Stimulated activated CD8-positive, alpha-beta memory T cell treated with anti-CD3 and anti-CD28 coated beads, Interleukin-15, amount 100 ng/mL, for 4 hours (primary cell): ENCODE measurements around the gene MAP4K4.
"Not testable (repeated sequence)": the region's sequence is repeated elsewhere in the genome, so short reads cannot be mapped to it uniquely, and the experiment has no call there.

ENCODE experiments used
- DNase-seq, 2 donors: peaks; one replicate each; pipeline ENCODE4 v3.0.0-alpha.2; 2020; ENCODE audit warnings: low read depth in 2 of 2

MAP4K4 gene

GRCh38 chr2:101743288-101743687 is 45.8 kb downstream of the MAP4K4 start:
- DNase-seq: no peak

GRCh38 chr2:101744832-101745231 is 47.3 kb downstream of the MAP4K4 start:
- DNase-seq: no peak

- DNase-seq: no peak
These were observed 48.5 kb downstream of the MAP4K4 start for GRCh38 chr2:101745711-101746694.

- DNase-seq: no peak
These were observed 50.5 kb downstream of the MAP4K4 start for GRCh38 chr2:101748000-101748399.

- DNase-seq: not testable (repeated sequence)
These were observed 51.0 kb downstream of the MAP4K4 start for GRCh38 chr2:101748462-101748861.

- no peak for DNase-seq
These were observed 53.2 kb downstream of the MAP4K4 start for GRCh38 chr2:101750688-101751087.

DNA sequence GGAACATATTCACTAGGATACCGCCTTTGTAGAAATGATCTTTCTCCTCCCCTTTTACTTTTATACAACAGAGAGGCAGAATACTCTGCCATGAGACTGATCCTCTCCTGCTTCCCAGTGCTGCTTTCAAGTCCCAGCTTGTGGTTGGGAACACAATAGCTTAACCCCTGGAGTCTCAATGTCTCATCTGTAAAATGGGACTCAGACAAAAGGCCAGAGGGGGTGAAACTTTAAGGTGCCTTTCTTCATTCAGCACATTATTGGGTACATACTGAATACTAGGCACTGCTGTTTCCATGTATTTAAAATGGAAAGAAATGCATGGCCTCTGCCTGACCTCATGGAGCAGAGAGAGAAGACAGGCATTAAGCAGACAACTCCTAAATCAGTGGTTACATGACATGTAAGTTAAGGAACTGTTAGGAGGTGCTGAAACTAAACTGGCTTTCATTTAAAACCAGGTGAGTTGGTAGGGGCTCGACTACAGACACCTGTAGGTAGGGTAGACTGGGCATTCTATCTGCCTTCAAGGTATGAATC is 53.8 kb downstream of the MAP4K4 start:
- no peak for DNase-seq

DNA sequence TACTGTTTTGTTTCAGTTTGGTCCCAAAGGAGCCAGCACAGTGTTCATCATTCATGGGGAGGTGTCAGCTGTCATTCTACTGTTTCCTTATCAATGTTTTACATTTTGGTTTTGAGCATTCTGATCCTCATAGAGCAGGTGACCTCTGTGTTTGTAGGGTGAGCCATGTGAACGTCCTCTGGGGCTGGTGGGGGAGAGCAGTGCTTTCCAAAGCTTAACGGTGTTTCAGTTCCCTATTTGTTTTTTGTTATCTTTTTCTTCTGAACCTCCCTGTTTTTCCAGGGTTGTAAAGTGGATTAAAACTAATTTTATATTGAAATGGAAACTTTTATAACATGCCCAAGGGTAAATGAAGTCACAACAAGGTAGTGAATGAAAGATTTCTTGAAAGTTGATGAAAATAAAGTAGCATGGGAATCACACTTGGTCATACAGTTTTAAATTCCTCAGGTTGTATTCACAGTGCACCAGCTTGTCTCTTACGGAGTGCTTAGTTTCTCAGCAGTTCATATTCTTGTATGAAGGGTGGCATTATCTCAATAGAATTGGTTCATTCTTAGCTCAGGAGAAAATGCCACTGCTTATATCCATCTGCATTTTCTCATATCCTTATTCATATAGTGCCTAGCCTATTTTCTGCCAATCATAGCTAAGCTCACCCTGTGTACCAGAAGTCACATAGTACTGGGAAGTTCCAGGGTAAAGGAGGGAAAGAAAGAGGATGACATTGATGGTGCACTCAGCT is 54.5 kb downstream of the MAP4K4 start:
- DNase-seq: no peak

DNA sequence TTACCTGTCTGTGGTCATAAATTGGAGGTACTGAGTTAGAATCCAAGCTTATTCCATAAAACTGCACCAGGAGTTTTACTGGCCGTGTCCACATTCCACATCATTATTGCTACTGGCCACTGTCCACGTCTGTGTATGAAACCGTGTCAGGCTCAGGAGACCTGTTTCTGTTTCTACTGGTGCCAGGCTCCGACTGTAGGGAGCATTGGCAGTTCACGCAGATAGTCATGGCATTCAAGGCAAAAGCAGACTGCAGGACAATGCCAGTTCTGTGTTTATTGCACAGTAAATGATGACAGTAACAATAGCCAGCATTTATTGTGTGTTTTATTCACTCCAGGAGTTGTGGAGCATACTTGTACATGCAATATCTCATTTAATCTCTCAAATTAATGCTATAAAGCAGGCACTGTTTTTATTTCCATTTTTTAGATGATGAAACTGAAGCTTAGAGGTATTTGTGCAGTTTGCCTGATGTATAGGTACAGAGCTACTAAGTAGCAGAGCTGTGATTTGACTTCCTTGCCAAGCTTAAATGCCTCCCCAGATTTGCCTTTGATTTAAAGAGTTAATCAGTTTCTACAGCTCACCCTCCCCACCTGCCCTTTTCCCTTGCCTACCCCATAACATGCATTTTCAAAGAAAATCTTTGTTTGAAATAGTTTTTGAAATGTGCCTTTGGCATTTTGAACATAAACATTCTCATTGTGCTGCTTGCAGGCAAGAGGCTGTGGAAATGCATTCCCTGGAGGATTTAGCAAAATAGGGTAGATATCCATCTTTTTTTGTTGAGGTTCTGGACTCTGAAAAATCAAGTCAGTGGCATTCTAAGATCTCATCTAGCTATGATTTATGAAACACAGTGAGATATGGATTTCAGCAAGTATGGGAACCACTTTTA is 55.5 kb downstream of the MAP4K4 start:
- no peak for DNase-seq

- DNase-seq: no peak
These were observed 56.4 kb downstream of the MAP4K4 start for GRCh38 chr2:101753720-101754490.

DNA sequence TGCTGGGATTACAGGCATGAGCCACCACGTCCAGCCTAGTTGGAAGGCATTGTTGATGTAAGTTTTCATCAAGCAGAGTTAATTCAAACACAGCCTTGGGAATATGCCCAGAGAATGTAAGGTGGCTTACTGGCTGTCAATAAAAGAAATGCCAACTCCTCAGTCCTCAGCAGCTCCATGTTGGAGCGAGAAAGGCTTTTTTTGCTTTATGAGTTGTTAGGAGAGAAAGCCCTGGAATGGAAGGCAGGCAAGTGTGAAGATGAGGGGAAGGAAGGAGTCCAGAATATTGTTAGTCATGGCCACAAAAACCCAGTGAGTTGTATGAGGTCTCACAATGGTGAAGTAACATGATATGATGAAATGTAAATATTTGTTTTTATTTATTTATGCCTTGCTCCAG is 57.1 kb downstream of the MAP4K4 start:
- no peak for DNase-seq

GRCh38 chr2:101756266-101756665 is 58.8 kb downstream of the MAP4K4 start:
- DNase-seq: no peak

GRCh38 chr2:101758001-101758400 is 60.5 kb downstream of the MAP4K4 start:
- DNase-seq: no peak

GRCh38 chr2:101759162-101759561 is 61.7 kb downstream of the MAP4K4 start:
- no peak for DNase-seq

DNA sequence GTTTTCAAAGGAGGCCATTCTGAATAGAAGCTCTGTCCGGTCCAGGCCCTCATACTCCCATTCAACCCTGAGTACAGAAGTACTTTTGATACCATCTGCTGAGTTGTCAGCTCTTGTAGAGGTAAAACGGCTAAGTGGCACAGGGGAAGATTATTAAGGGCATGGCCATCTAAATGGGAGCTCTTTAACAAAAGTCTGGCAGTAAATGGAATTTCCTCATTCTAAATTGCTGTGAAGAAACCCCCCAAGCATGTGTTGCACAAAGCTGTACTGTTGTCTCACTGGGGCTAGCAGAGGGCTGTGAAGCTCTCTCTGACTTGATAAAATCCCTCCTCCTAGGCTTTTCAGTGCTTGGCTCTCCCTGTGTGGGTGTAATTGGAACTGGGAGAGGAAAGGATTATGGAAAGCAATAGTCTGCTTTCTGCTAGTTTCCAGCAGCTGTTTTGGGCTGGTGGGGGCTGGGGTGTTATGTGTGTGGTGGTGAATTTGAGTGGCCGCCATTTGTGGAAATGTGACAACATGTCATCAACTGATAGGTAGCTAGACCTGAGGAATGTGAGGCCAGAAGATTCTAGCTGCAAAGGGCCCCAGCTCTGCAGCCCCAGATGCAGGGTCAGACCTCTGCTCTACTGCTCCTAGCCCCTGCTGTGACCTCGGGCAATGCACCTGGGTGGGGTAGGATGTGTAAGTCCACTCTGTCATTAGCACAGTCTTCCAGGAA is 65.1 kb downstream of the MAP4K4 start:
- no peak for DNase-seq

GRCh38 chr2:101763496-101764333 is 66.2 kb downstream of the MAP4K4 start:
- no peak for DNase-seq

- DNase-seq: no peak
These were observed 68.8 kb downstream of the MAP4K4 start for GRCh38 chr2:101766337-101766736.

DNA sequence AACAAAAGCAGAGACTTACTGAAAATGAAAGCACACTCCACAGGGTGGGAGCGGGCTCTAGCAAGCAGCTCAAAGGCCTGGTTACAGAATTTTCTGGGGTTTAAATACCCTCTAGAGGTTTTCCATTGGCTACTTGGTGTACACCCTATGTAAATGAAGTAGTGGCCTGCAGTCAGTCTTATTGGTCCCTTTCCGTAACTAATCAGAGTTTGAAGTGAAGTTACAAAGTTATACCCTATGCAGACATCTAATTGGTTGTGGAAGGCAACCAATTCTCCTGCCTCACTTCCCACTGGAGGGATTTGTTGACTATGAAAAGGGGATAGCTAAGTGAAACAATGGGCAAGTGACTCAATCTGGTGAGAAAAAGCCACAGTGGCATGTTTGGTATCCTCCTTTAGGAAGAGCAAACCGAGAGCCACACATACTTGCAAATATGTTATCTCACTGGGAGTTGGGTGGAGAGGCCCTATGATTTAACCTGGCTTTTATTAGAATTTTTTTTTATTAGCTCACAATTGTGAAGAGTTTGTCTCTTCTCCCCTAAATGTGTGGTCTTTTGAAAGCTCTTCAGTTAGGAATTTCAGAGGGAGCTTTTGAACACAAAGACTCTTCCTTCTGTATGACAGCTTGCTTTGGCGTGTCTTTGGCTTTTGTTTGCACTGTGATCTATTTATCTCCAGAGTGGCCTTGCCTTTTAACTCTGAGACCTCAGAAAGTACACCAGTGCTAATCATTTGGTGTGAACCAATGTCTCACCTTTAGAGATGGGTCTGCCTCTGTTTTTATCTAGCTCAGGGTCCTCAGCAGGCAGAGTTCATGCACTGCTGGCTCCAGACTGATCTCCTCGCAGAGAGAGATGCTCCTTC is 69.6 kb downstream of the MAP4K4 start:
- DNase-seq: no peak
